ENCODE data around the gene FZD10. TPM values are rescaled to one million over a fixed set of nuclear protein-coding genes. Genes with fewer than 3 reads are reported as not detected.

The FZD10 gene, protein sequence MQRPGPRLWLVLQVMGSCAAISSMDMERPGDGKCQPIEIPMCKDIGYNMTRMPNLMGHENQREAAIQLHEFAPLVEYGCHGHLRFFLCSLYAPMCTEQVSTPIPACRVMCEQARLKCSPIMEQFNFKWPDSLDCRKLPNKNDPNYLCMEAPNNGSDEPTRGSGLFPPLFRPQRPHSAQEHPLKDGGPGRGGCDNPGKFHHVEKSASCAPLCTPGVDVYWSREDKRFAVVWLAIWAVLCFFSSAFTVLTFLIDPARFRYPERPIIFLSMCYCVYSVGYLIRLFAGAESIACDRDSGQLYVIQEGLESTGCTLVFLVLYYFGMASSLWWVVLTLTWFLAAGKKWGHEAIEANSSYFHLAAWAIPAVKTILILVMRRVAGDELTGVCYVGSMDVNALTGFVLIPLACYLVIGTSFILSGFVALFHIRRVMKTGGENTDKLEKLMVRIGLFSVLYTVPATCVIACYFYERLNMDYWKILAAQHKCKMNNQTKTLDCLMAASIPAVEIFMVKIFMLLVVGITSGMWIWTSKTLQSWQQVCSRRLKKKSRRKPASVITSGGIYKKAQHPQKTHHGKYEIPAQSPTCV
- total RNA-seq (2012; rRNA removed) (not detected in 2 replicates), polyA plus RNA-seq (2012; rRNA removed) (not detected in 2 replicates), Bru-seq, nascent RNA (not detected), BruChase-seq, experiment 1, labeled RNA remaining after a 6-hour chase (not detected), BruChase-seq, experiment 2, labeled RNA remaining after a 2-hour chase (not detected)
- not detected in 2 replicates for polyA plus RNA-seq (2012; cell fraction: cytosol; rRNA removed)
- polyA plus RNA-seq (2012; cell fraction: nucleus; rRNA removed; ENCODE audit: low replicate concordance) = not detected in 2 replicates
- long read RNA-seq = 0 reads

DNA sequence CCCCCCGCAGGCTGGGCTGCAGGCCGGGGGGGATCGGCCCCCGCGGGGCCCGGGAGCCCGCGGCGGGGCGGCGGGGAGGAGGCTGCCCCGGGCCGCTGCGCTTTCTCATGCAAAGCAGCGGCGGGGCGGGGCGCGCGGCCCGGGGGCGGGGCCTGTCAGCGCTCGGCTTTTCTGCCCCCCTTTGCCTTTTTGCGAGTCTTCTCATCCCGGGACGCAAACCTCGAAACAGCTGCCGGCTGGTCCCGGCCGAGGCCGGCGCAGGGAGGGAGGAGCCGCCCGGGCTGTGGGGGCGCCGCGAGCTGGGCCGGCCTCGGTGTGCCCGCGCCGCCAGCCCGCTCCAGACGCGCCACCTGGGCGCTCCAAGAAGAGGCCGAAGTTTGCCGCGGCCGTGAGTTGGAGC is at the start of gene FZD10:
Gene FZD10 (plus strand): TSS at position 198 of the 400 bp plus-strand sequence. CDS start 479 bp downstream, outside the sequence.
- Histone ChIP-seq H3K4ac (ENCODE audit: low read depth, low read length) (no peak within 1 kb of the TSS), H3K23ac (ENCODE audit: low read depth, low read length) (no peak within 1 kb of the TSS), H4K8ac (ENCODE audit: low read depth in 2 of 2, low read length in 2 of 2) (no peak within 1 kb of the TSS), H4K91ac (ENCODE audit: insufficient read depth, low read depth, low read length) (no peak within 1 kb of the TSS), H3K4me1 (ENCODE audit: control insufficient read depth, insufficient read depth, low read length) (no peaks in the 10 kb centered on the region), H3K4me3 (ENCODE audit: insufficient read depth, low read depth, low read length) (no peak within 1 kb of the TSS), H4K20me1 (ENCODE audit: insufficient read depth, low read length) (no peaks in the 10 kb centered on the region), H2AK5ac (ENCODE audit: low read depth, low read length) (no peak within 1 kb of the TSS), H3K79me1 (ENCODE audit: low read depth in 1 of 2, low read length in 2 of 2) (no peaks in the 10 kb centered on the region), H2BK15ac (ENCODE audit: low read depth, low read length) (no peak within 1 kb of the TSS), H3K27ac (ENCODE audit: insufficient read depth, low read length) (no peak within 1 kb of the TSS), H3K18ac (ENCODE audit: low read depth, low read length) (no peak within 1 kb of the TSS), H3K14ac (replicated peaks; ENCODE audit: low read depth, low read length) (no peak within 1 kb of the TSS), H2BK120ac (ENCODE audit: low read depth, low read length) (no peak within 1 kb of the TSS), H3K9ac (ENCODE audit: low read depth, low read length) (no peak within 1 kb of the TSS), H3K4me2 (ENCODE audit: low read depth, low read length) (no peak within 1 kb of the TSS), H4K5ac (ENCODE audit: low read depth, low read length) (no peak within 1 kb of the TSS), H3K9me3 (ENCODE audit: control insufficient read depth, insufficient read depth, low read length) (peaks cover 5% of the 10 kb centered on the region; the same call in 1 of the 2 replicates), H2BK5ac (ENCODE audit: low read depth, low read length, poor library complexity, severe bottlenecking) (no peak within 1 kb of the TSS), H3K56ac (ENCODE audit: extremely low read depth, insufficient read depth, low read length) (no peak within 1 kb of the TSS), H3K36me3 (ENCODE audit: control insufficient read depth, insufficient read depth, low read length) (no peaks in the 10 kb centered on the region), H2AFZ (replicated peaks; ENCODE audit: low read length, poor library complexity) (no peak within 1 kb of the TSS), H3K27me3 (ENCODE audit: control insufficient read depth, insufficient read depth, low read length) (no peaks in the 10 kb centered on the region), H2AK9ac (replicated peaks; ENCODE audit: low read depth, low read length, poor library complexity) (no peak within 1 kb of the TSS), H2BK20ac (ENCODE audit: low read depth, low read length) (no peak within 1 kb of the TSS), H3K9me1 (ENCODE audit: insufficient read depth, low read length) (no peaks in the 10 kb centered on the region)
- DNase-seq = no peak
- 1% methylated on average over 22 of the region's 51 CpGs; no CpG with 5 or more reads in 1 of the 2 experiments for WGBS, 2 experiments (ENCODE audit: extremely low coverage in 2 of 2, insufficient read length in 1 of 2)
- in situ Hi-C loops (cut with MboI; ENCODE audit: low sequenced_read_pairs) (no loop called here), dilution Hi-C loops (cut with HindIII; ENCODE audit: low sequenced_read_pairs, unreplicated experiment) (no loop called here), intact Hi-C loops (cut with micrococcal nuclease) (no loop called here)
- POLR2A ChIA-PET (ENCODE audit: unreplicated experiment) = no interaction called here
- ATAC-seq (ENCODE audit: low read depth) = no peak
- CTCF ChIA-PET = no interaction called here
- no TSS peak for BruUV-seq (replicated peaks)
- TF ChIP-seq, protein P1, sequence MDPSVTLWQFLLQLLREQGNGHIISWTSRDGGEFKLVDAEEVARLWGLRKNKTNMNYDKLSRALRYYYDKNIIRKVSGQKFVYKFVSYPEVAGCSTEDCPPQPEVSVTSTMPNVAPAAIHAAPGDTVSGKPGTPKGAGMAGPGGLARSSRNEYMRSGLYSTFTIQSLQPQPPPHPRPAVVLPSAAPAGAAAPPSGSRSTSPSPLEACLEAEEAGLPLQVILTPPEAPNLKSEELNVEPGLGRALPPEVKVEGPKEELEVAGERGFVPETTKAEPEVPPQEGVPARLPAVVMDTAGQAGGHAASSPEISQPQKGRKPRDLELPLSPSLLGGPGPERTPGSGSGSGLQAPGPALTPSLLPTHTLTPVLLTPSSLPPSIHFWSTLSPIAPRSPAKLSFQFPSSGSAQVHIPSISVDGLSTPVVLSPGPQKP (IDR thresholded peaks at IDR 0.05; ENCODE audit: borderline replicate concordance, low read depth, low read length) = no peak
- TF ChIP-seq, protein P2, sequence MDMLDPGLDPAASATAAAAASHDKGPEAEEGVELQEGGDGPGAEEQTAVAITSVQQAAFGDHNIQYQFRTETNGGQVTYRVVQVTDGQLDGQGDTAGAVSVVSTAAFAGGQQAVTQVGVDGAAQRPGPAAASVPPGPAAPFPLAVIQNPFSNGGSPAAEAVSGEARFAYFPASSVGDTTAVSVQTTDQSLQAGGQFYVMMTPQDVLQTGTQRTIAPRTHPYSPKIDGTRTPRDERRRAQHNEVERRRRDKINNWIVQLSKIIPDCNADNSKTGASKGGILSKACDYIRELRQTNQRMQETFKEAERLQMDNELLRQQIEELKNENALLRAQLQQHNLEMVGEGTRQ (IDR thresholded peaks at IDR 0.05; ENCODE audit: low read depth, low read length) = no peak
- TF ChIP-seq NFE2L2 (IDR thresholded peaks at IDR 0.05; ENCODE audit: low read depth, low read length) (no peak), CEBPB (IDR thresholded peaks at IDR 0.05; ENCODE audit: low read depth, low read length) (no peak), POLR2A (IDR thresholded peaks at IDR 0.05; ENCODE audit: low read depth, low read length) (no peak), MAZ (IDR thresholded peaks at IDR 0.05; ENCODE audit: borderline replicate concordance, low read depth, low read length) (no peak), RCOR1 (IDR thresholded peaks at IDR 0.05; ENCODE audit: insufficient replicate concordance, low read length) (no peak), RAD21 (IDR thresholded peaks at IDR 0.05; ENCODE audit: low read length) (no peak), BHLHE40 (IDR thresholded peaks at IDR 0.05; ENCODE audit: low read depth, low read length) (no peak), CHD1 (IDR thresholded peaks at IDR 0.05; ENCODE audit: low read depth, low read length) (no peak), SMC3 (IDR thresholded peaks at IDR 0.05; ENCODE audit: low read depth, low read length) (no peak), FOS (IDR thresholded peaks at IDR 0.05; ENCODE audit: low read depth, low read length) (no peak)
- TF ChIP-seq, protein P3, sequence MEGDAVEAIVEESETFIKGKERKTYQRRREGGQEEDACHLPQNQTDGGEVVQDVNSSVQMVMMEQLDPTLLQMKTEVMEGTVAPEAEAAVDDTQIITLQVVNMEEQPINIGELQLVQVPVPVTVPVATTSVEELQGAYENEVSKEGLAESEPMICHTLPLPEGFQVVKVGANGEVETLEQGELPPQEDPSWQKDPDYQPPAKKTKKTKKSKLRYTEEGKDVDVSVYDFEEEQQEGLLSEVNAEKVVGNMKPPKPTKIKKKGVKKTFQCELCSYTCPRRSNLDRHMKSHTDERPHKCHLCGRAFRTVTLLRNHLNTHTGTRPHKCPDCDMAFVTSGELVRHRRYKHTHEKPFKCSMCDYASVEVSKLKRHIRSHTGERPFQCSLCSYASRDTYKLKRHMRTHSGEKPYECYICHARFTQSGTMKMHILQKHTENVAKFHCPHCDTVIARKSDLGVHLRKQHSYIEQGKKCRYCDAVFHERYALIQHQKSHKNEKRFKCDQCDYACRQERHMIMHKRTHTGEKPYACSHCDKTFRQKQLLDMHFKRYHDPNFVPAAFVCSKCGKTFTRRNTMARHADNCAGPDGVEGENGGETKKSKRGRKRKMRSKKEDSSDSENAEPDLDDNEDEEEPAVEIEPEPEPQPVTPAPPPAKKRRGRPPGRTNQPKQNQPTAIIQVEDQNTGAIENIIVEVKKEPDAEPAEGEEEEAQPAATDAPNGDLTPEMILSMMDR (conservative IDR thresholded peaks at IDR 0.05; ENCODE audit: low read depth, low read length) = no peak

Measured in IMR-90 (cell line).